ENCODE data around the gene ITGA6.
A peak's percentile ranks its signal among the peaks of the same experiment; 100 is the strongest.

The ITGA6 gene

DNA sequence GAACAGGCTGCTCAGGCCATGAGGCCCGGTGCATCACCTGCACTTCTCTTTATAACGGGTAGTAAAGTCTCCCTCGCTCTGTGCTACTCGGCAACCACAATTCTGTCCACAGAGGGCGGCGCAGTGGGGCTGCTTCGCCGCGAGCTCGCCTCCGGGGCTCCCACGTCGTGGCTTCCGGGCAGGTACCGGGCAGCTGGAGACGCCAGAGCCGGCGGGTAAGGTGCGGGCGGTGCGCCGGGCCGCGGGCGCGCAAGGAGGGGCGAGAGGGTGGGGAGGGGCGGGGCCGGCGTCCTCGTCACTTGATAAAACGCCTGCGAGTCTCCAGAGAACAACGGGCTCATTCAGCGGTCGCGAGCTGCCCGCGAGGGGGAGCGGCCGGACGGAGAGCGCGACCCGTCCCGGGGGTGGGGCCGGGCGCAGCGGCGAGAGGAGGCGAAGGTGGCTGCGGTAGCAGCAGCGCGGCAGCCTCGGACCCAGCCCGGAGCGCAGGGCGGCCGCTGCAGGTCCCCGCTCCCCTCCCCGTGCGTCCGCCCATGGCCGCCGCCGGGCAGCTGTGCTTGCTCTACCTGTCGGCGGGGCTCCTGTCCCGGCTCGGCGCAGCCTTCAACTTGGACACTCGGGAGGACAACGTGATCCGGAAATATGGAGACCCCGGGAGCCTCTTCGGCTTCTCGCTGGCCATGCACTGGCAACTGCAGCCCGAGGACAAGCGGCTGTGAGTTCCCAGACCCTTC, at the start of gene ITGA6:
Gene ITGA6 (plus strand): TSS at position 331 of the 734 bp plus-strand sequence.
- DNase-seq: peak; percentile 79

DNA sequence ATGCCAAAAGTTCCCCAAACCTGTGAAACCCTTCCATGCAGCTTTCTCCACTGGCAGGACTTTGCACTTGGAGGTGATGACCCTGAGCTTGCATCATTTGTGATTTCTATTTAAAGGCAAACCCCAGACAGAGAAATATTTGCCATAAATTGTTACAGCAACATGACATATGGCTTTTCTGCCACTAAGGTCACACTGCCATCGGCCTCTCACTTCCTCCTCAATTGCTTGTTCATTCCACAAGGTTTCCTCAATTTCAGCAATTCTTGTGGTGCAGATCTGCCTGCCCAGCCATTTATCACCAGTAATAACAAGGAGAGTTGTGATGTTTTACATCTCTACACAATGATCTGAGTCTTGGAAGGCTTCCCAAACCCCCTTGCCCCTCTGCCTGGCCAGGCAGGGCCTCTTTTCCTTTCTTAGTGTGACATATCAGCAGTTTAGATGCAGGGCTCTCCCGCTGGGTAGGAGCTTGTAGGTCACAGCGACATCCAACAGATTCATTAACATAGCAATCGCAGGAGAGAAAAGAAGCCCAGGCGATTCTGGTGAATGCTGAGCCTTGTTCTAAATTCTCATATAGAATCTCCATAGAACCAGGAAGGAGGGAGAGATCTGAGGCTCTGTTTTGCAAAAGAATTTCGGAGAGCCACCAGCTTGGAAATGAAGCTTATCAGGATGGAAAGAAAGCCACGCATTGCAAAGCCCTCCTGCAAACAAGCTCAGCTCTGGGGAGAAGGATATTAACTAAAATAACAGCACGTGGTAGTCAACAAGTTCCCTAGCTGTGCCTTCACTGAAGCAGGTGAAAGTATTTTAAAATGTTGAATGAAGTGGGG, 46.7 kb upstream of the ITGA6 start:
- peak; percentile 96 for DNase-seq

DNA sequence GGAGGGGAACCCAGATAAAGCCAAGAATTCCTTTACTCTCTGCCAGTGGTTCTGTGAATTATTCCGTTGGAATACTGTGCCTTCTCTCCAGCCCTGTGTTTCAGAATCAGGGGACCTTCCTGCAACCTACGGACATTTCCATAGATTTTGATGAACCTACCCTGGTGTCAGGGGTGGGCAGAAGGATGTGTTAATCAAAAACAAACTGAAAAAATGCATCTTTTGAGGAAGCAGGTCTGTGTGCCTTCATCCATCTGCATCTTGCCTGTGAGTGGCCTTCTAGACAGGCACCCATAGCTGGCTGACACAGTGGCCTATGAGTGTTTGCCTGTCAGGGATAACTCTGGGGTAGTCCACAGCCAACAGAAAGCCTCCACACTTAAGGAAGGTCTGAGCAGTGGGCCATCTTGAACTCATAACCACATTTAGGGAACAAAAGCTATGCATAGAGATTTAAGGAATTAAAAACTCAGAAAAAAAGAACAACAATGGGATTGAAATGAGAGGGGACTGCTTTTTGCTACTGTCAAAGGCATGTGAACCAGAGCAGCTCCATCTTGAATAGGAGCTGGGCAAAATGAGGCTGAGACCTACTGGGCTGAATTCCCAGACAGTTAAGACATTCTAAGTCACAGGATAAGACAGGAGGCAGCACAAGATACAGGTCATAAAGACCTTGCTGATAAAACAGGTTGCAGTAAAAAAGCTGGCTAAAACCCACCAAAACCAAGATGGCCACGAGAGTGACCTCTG, 45.9 kb upstream of the ITGA6 start:
- peak; percentile 37 for DNase-seq

DNA sequence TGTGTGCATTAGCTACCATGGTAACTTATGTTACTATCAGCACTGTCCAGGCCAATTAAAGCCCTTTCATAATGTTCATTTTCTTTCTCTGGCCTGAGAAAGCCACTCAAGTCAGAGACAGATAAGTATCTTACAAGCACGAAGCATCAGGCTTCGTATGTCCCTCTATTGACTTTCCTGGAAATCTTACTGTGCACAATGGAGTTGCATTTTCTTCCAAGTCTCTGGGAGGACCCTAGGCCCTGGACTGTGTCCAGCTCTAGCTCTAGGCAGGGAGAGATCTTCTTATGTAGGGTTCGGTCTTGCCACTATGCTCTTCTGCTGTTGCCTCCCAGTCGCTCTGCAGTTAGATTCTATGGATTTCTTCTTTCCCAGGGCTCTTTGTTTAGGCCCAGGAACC, 40.0 kb upstream of the ITGA6 start:
- no peak for DNase-seq

DNA sequence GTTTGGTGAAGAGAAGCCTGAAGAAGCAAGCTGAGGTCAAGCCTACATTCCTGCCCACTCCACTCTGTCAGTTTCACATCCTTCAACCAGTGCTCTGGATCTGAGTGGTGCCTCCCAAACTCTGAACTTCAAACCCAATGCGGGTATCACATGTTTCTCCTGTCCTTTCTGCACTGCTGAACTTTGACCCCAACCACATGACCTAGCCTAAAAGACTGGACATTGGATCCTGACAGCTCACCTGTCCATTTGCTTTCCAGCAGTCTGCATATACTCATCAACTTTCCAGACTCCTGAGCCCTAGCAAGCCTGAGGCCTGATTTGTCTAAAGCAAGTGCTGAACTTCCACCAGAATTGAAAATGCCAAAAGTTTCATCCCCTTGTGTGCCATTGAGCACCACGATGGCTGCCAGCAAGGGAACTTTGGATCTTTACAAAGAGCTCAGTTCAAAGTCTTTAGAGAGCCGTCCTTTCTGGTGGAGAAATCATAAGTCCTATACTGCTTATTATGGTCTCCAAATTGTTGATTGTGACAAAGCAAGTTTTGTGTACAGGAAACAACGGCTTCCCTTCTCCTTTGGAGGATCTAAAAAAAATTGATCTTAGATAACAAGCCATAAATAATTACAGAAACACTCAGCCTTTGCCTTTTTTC, 37.6 kb upstream of the ITGA6 start:
- DNase-seq: no peak

DNA sequence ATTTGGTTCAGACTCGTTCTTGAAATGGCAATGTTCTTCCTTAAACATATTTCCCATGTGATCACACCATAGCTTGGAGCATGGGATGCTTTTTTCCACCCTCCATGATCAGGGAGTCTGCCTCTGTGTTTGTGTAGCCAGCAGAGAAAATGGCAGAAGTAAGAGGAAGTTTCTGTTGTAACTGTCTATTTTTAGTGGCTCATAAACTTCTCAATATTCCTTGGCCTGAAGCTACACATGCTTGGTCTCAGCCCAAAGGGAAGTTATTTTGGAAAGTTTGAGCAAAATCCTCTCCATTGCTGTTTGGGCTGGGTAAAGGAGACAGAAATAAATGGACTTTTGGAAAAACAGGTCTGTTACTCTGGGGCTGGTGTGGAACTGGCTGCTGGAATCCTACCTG, 33.4 kb upstream of the ITGA6 start:
- peak; percentile 45 for DNase-seq

DNA sequence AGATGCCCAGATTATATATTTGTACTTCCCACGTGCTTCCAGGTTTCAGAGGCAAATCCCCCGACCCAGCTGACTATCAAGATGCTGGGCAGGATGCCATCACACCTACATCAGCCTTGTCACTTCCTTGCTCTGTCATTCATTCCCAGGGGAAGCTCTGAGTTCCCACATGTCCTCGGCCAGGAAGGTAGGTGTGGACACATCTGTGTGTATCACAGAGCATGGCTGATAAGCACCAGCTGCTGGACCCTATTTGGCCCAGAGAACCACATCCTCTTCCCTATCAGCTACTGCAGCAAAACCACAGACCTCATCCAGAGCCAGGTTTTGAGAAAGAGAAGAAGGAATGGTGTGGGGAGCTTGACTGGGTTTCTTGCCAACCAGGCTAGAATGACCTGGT, 31.9 kb upstream of the ITGA6 start:
- DNase-seq: no peak

DNA sequence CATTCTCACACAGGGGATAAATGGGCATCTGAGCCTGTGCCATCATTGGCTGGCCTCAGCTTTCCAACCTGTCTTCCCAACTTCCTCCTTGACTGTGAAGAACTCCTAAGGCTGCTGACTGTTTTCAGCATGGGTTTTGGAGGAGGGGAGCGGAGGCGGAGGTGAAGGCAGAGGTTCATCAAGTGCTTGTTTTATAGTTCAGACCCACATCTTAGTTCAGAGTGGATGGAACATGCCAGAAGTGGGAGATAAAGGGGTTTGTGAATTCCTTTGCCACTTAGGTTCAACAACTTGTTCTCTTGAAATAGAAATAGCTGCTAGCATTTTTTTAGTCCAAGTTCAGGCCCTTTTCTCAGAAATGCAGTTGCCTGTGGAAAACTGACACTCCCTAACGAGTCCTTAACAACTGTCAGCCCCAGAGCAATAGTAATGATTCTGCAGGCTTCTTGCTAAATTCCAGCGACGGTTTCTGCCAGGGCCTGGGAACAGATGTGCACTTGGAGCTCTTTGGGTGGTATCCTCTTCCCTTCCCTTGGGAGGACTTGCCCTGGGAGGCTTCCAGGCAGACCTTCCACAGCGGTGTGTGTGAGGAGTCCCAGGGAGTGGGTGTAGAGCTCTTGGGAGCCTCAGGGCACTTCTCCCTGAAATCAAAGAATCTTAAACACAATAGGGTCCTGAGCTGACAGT, 30.1 kb upstream of the ITGA6 start:
- DNase-seq: no peak

DNA sequence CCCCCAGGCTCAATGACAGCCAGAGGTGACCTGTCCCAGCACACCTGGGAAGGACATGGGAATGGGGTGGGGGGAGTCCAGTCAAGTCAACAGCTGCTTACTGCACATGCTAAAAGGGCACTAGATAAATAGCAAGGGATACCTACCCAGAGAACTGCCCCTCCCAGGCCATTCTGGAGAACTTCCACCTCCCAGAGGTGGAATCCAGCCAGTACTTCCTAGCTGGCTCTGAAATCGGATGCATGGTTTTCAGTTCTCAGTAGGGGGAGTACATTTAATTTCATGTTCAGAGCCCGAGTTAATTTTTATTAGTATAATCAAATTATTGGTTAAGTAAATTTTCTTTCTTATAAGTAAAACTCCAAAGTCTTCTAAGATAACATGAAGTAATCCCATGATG, 28.9 kb upstream of the ITGA6 start:
- DNase-seq: no peak

DNA sequence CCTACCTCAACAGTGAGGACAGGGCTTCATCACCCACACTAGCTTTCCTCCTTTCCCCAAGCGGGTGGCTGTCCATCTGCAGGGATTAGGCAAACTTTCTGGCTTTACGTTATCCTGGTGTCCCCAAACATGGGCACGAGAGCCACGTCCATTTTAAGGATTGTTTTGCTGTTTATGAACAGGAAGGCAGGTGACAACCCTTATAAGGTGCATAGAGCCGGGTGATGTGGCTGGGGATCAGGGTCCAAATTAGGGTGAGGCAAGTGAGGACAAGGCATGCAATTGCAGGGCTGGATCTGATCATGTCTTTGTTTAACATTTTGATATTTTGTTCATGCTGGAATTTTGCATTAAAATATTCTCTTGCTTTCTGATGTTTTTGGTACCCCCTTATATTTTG, 27.6 kb upstream of the ITGA6 start:
- no peak for DNase-seq

DNA sequence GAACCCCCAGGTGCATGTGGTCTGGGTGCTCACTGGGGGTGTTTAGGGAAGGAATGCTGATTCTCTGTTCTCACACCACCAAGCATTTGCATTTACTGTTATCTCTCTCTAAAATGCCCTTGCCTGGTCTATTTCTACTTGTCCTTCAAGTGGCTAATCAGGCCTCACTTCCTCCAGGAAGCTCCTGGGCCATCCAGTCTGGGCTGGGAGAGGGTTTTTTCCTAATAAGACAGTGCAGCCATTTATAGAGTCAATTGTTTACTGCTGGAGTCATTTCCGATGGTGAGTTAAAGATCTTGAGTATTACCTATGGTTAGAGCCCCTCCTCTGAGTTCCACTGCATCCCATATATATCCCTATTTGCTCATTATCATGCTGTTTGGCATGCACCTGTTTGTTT, 25.2 kb upstream of the ITGA6 start:
- no peak for DNase-seq

DNA sequence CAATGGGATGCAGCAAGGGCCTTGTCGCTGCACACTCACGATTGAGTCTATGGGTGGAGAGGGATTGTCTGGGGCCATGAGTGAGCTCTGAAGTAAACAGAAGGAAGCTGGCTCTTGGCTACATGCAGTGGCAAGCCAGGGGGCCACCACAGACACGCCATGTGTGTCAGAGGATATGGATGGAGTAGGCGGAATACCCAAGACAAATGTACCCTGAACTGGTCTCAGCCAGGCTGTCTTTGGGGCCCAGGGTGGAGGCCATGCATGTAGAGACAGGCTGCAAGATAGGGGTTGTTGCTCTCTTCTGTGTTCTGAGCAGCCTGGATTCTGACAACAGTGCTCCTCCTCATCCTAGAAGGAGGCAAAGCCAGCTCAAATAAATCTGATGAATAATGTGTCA, 24.0 kb upstream of the ITGA6 start:
- no peak for DNase-seq

DNA sequence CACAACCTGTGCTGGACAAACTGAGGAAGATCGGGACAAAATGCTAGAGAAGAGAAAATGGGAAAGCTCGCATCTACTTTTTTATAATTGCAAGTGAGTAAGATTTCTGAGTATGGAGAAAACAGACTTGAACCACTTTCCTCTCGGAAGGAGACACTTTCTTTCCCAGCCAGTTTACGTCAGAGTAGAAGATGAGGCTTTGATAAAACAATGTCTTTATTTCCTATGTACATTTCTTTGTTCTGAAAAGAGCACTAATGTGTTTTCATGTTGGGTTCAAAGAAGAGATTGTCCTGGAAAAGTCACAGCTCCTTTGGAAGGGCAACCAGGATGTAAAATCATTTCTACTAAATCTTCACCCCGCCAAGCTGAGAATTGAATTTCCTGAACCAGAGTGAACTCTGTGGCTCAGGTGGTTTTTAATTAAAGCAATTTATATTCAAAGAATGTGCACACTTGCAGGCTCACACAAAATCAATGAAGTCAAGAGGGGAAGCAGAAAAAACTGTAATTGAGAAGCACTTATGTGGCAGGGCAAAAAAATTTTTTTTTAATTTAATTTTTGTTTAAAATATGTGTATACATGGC, 23.4 kb upstream of the ITGA6 start:
- no peak for DNase-seq

DNA sequence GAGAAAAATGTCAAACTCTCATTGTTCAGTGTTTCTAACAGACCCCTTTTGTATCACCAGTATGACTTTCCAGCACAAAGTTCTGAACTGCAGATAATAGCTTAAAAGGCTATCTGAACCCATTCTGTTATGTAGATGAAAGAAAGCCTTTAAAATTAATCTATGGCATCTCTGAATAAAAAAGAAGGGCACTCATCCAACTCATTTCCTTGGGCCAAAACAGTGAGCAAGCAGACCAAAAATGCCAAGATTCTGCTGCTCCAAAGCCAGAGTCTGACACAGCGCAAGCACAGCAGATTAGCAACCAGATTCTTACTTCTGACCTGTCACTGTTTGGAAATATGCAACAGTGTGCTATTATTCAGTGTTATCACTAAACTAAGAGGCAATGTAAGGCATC, 22.6 kb upstream of the ITGA6 start:
- no peak for DNase-seq

DNA sequence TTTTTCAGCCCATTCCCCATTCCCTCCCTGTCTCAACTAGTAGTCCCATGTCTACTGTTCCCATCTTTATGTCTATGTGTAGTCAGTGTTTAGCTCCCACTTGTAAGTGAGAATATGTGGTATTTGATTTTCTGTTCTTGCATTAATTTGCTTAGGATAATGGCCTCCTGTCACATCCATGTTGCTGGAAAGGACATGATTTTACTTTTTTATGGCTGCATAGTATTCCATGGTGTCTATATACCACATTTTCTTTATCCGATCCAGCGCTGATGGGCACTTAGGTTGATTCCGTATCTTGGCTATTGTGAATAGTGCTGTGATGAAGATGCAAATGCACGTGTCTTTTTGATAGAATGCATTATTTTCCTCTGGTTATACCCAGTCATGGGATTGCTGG, 21.7 kb upstream of the ITGA6 start:
- no peak for DNase-seq

DNA sequence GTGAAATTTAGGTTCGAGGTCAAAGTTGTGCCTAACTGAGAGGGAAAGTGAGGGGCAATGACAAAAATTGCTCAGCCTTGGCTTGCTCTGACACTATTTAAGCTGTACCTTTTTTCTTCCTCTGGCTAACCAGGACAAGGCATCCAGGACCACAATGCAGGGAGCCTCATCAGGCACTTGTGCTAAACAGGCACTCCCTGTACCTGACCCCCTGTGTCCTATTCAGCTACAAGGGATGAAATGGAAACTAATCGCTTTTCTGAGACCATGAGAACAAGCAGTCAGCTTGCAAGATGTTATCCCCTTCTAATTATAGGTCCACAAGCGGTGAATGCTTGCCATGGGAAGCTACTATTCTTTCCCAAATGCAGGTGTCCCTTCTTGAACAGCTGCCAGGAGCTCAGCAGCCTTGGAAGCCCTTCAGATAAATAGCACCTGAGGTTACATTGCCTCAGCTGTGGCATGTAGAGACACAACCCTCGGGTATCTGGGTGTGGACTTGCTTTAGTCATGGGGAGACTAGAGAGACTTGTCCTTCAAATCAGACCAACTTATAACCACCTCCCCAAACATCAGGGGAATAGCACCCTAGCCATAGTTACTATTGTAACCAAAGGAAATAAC, 19.1 kb upstream of the ITGA6 start:
- DNase-seq: no peak

DNA sequence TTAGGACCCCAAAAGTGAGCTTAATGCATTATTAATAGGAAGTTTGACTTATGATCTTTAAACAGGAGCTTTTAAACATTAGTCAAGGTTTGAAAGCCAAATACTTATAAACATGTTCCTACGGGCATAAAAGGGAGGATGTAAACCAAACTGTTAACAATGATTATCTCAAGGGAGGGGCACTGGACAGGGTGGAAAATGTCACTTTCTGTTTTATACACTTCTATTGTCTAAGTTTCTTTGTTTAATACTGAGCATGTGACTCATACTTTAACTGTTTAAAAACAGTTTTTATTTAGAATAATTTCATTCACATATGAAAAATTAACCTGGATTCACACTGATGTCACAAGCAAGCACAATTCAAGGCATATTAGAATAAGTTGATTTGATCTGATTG, 18.3 kb upstream of the ITGA6 start:
- no peak for DNase-seq

DNA sequence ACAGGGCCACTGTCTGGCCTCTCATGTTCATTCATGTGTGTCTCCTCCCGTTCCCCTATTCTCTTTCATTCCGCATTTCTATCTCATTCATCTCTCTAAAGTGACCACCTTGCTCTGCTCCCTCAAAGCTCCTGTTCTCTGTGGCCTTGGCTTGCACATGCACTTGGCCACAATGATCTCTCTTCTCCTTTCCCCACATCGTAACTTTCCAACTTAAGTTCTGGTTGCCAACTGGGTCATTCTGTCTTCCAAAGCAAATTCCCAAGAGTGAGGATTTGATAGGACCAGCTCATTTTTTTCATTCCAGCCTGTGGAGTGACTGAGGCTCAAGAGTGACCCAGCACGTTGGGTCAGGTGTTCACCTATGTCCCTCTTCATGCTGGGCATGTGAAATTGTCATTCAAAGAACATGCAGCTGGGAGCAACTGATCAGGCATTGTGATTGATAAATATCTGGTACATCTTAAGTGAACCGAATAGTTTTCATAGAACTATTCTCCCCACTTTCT, 14.3 kb upstream of the ITGA6 start:
- no peak for DNase-seq

DNA sequence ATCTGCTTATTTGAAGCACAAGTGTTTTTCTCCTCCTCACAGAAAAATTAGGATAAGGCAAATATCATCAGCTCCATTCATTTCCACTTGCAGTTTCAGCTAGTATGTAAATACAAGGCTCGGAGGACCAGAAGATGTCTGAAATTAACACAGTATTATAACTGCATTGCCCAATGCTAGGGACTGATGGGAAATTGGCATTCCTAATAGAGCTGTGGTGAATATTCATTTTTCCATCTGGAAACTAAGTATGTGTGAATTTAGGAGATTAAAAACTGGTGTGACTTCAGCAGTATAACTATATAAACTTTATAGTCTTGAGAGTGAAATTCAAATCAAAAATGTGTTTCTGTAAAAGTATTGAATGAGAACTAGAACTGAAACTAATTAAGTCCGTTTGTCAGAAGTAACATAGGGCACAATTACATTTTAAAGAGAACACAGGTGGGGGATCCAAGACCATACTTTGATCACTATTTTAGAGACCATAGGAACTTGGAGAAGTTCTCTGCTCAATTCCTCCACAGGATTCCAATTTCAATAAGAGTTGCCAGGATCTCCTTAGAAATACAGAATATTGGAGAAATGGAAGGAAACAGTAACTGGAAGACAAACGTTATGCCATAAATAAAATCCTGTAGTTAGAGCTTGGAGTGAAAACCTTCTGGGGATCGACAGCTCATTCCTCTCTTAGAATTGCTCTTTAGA, 12.1 kb upstream of the ITGA6 start:
- no peak for DNase-seq

DNA sequence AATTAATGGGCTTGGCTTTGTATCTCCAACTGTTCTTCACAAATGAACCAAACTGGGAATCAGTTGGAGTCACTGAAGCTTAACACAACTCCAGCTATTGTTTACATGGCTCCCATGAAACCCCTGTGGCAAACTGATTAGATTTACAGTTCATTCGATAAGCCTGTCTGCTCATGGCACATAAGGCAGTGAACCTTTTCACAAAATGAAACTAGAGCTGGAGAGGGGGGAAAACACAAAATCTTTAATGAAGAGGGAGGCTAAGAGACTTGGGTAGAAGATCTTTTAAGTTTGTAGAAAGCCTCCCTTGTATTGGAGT, 11.6 kb upstream of the ITGA6 start:
- no peak for DNase-seq

DNA sequence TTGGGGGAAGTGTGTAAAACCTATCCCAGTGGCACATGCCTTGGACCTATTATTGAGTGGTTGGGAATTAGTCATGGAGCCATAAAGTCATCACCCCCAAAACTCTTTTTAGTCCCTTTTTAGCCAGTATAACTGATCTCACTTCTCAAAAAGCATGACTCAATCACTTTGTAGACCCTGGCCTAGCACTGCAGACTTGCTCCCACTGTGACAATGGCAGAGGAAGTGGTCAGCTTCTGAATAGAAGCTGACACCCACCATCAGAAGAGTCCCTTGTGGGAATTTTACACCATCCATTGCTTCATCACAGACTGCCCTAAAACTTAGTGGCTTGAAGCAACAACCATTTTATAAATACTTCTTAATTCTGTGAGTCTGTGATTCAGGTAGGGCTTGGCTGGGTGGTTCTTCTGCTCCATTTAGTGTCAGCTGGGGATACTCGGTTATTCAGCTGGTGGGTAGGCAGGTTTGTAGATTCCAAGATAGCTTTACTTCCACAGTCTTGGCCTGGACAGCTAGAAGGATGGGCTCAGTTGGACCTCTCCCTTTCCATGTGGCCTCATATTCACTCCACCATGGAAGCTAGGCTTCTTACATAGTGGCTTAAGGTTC, 10.8 kb upstream of the ITGA6 start:
- DNase-seq: peak; percentile 93
